ACC112 (cell line): Measurements from ENCODE around the gene GPR26.
"Not testable (repeated sequence)": the region's sequence is repeated elsewhere in the genome, so short reads cannot be mapped to it uniquely, and the experiment has no call there.

ENCODE experiments used
- H2AFZ ChIP-seq: fragments of 200-600 bp; sonication (generic); one replicate; pipeline ENCODE4 v1.6.0; 2017; ENCODE audit warnings: antibody characterized with exemption, low read length; ENCODE audit not compliant: unreplicated experiment
- H3K27ac ChIP-seq: fragments of 200-600 bp; sonication (generic); 2 replicates; pipeline ENCODE4 v1.5.1; 2014; ENCODE audit warnings: low read depth, mild to moderate bottlenecking, antibody characterized with exemption, low read length, moderate library complexity
- H3K27me3 ChIP-seq: fragments of 200-600 bp; sonication (generic); 2 replicates; pipeline ENCODE4 v1.6.1; 2014; ENCODE audit warnings: mild to moderate bottlenecking, antibody characterized with exemption, low read length, moderate library complexity, mixed read lengths; ENCODE audit not compliant: insufficient read depth
- H3K36me3 ChIP-seq: fragments of 200-600 bp; sonication (generic); 2 replicates; pipeline ENCODE4 v1.6.1; 2016; ENCODE audit warnings: mild to moderate bottlenecking, antibody characterized with exemption, low read length, moderate library complexity, mixed read lengths; ENCODE audit not compliant: insufficient read depth
- H3K4me1 ChIP-seq: fragments of 200-600 bp; sonication (generic); one replicate; pipeline ENCODE4 v1.6.1; 2016; ENCODE audit warnings: low read length, mixed read lengths; ENCODE audit not compliant: insufficient read depth, unreplicated experiment, control insufficient read depth
- H3K4me3 ChIP-seq: fragments of 200-600 bp; sonication (generic); 2 replicates; pipeline ENCODE4 v1.5.1; 2014; ENCODE audit warnings: mild to moderate bottlenecking, low read depth, low read length
- H3K79me2 ChIP-seq: fragments of 200-600 bp; sonication (generic); one replicate; pipeline ENCODE4 v1.6.0; 2016; ENCODE audit warnings: low read length; ENCODE audit not compliant: control insufficient read depth, unreplicated experiment, insufficient read depth

The GPR26 gene

GRCh38 chr10:123729523-123729922 lies 63.4 kb downstream of the GPR26 start:
- Histone ChIP-seq H3K79me2 (no peaks in the 10 kb centered on the region), H3K36me3 (no peaks in the 10 kb centered on the region), H3K4me1 (no peaks in the 10 kb centered on the region), H3K27me3 (no peaks in the 10 kb centered on the region), H2AFZ (no peak overlapping the region), H3K27ac (no peak overlapping the region), H3K4me3 (no peak overlapping the region)

- not testable (repeated sequence) for H2AFZ ChIP-seq, H3K4me1 ChIP-seq, H3K79me2 ChIP-seq, H3K27me3 ChIP-seq, H3K36me3 ChIP-seq, H3K4me3 ChIP-seq, H3K27ac ChIP-seq
These were observed 70.8 kb downstream of the GPR26 start for GRCh38 chr10:123736917-123737316.

DNA sequence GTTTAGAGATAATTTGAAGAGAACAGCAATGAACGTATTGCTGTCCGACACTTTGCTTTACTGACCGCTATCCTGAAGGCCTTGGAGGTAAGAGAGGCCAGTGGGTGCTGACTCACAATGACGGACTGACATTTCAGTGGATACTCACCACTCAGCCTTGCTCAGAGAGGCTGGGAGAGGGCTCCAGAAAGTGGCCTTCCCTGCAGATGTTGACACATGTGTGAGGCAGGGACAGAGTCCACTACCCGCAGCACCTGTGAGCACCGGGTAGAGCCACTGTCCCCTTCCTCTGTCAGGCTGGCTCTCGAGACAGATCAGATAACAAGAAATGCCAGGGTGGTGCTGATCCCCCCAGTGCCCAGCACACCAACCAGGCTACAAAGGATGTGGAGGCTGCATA lies 75.0 kb downstream of the GPR26 start:
- Histone ChIP-seq H3K27me3 (no peaks in the 10 kb centered on the region), H3K4me1 (no peaks in the 10 kb centered on the region), H3K27ac (no peak overlapping the region), H2AFZ (no peak overlapping the region), H3K4me3 (no peak overlapping the region), H3K36me3 (no peaks in the 10 kb centered on the region), H3K79me2 (no peaks in the 10 kb centered on the region)

GRCh38 chr10:123741711-123742110 lies 75.6 kb downstream of the GPR26 start:
- Histone ChIP-seq H3K36me3 (no peaks in the 10 kb centered on the region), H3K4me3 (no peak overlapping the region), H3K27me3 (no peaks in the 10 kb centered on the region), H2AFZ (no peak overlapping the region), H3K27ac (no peak overlapping the region), H3K4me1 (no peaks in the 10 kb centered on the region), H3K79me2 (no peaks in the 10 kb centered on the region)

GRCh38 chr10:123742751-123743440 lies 76.7 kb downstream of the GPR26 start:
- H2AFZ ChIP-seq = no peak overlapping the region
- H3K4me1 ChIP-seq = no peaks in the 10 kb centered on the region
- H3K27me3 ChIP-seq = no peaks in the 10 kb centered on the region
- H3K4me3 ChIP-seq = no peak overlapping the region
- H3K27ac ChIP-seq = no peak overlapping the region
- H3K79me2 ChIP-seq = no peaks in the 10 kb centered on the region
- no peaks in the 10 kb centered on the region for H3K36me3 ChIP-seq

GRCh38 chr10:123743441-123744223 lies 77.5 kb downstream of the GPR26 start:
- H3K27ac ChIP-seq = no peak overlapping the region
- no peaks in the 10 kb centered on the region for H3K4me1 ChIP-seq
- H3K36me3 ChIP-seq = no peaks in the 10 kb centered on the region
- H3K27me3 ChIP-seq = no peaks in the 10 kb centered on the region
- no peak overlapping the region for H3K4me3 ChIP-seq
- no peak overlapping the region for H2AFZ ChIP-seq
- H3K79me2 ChIP-seq = no peaks in the 10 kb centered on the region

GRCh38 chr10:123744224-123744536 lies 78.0 kb downstream of the GPR26 start:
- Histone ChIP-seq H3K4me3 (no peak overlapping the region), H3K27me3 (no peaks in the 10 kb centered on the region), H2AFZ (no peak overlapping the region), H3K27ac (no peak overlapping the region), H3K4me1 (no peaks in the 10 kb centered on the region), H3K79me2 (no peaks in the 10 kb centered on the region), H3K36me3 (no peaks in the 10 kb centered on the region)
